Activated CD8-positive, alpha-beta memory T cell treated with anti-CD3 and anti-CD28 coated beads, Interleukin-2, amount 50 U/mL, for 48 hours (primary cell): Measurements from ENCODE around the gene SIRT4.
A peak's percentile ranks its signal among the peaks of the same experiment; 100 is the strongest.

Experiments
- DNase-seq: peaks from one replicate; pipeline ENCODE4 v3.0.0-alpha.2; 2020

Gene SIRT4

DNA sequence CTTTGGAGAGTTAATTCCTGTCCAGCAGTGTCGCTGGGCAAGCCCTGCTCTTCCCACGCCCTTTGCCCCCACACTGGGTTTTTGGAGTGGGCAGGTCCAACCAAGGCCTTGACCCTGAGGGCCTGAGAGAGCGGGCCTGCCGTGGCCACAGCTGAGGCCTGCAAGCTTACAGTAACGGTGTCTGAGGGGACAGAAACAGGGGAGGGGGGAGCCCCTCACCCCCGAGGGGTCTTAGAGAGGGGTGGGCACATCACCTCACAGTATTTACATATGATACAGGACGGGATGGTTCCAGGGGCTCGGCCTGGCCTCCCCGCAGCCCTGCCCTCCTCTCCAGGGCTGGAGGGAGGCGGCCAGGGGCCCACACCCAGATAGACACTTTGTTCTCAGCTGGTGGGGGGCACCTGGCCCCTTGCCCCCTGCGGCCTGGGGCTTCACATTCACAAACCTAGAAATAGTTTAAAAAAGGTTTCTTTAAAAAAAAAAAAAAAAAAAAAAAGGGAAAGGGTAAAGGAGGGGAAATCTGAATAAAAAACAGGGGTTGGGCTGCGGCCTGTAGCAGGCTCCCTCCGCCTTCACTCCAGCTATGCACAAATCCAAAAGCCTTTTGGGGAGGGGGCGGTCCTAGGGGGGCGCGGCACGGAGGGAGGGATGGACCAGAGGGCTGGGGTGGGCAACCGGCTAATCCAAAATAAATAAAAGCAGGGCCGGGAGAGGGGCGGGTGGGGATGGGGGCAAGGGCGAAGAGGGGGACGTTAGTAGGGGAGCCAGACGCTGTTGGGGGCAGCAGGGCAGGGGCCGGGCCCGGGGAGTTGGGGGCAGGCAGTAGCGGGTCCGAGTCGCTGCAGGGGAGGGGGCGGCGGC, 40.3 kb downstream of the SIRT4 start:
- no peak for DNase-seq

DNA sequence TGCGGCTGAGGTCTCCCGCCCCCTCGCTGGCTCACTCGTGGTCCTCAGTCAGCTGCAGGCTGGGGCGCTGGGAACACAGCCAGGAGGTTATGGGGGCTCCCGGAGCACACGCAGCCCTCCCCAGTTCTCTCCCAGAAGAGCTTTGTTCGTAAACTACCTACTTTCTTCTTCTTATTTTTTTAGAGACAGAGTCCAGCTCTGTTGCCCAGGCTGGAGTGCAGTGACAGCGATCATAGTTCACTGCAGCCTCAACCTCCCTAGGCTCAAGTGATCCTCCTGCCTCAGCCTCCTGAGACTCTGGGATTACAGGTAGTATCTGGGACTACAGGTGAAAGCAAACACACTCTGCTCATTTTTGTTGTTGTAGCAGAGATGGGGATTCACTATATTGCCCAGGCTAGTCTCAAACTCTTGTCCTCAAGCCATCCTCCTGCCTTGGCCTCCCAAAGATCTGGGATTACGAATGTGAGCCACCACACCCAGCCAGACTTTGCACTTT, 41.0 kb downstream of the SIRT4 start:
- DNase-seq = no peak

DNA sequence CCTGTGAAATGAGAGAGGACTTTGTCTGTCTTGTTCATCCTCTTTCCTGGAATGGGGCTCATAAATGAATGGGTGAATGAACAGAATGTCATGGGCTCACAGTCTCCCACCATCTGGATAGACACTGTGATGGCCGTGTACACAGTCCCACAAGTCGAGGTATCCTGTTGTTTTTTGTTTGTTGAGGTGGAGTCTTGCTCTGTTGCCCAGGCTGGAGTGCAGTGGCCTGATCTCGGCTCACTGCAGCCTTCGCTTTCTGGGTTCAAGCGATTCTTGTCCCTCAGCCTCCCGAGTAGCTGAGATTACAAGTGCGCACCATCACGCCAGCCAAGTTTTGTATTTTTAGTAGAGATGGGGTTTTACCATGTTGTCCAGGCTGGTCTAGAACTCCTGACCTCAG, 41.6 kb downstream of the SIRT4 start:
- DNase-seq = no peak

DNA sequence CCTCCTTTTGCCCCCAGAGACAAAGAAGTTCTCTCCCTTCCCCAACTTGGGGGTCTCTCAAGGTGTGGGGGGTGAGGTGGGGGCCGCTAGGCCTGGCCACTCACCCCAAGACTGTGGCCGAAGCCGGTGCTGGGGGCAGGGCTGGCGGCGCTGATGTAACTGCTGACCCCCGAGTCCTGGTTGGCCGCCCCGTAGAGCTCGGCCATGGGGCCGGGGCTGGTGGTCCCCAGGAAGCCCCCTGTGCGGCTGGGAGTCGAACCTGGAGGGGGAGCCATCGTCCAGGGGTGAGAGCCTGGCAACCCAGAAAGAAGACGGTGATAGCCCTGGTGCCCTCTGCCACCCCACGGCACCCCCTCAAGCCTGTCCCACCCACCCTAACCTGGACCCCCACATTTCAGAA, 43.9 kb downstream of the SIRT4 start:
- no peak for DNase-seq

DNA sequence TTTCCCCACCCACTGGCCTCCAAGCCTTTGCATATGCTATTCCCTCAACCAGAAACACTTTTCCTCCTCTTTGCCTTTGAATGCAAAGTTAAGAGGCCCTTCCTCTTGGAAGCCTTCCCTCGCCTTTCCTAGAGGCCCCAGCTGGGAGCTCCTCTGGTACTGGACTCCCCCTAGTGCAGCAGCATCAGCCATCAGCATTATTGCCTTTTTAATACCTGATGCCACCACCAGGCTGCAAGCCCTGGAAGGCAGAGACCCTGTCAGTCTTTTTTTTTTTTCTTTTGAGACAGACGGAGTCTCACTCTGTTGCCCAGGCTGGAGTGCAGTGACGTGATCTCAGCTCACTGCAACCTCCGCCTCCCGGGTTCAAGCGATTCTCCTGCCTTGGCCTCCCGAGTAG, 44.6 kb downstream of the SIRT4 start:
- DNase-seq = no peak

DNA sequence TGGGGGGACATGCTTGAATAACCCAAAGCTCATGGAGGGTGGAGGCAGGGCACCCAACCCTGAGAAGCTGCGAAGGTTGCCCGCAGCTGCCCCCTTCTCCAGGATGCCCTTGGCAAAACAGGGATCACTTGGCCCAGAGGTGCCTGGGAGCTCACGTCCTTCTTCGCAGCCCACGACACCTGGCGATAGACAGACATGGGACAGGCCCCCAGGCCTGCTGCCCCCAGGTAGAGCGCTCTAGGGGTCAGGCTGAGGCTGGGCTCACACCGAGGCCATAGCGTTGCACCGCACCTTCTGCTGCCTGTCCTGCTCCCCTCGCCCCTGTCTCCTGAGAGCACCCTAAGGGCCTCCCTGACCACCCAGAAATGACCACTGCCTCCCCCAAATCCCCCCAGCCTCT, 45.6 kb downstream of the SIRT4 start:
- no peak for DNase-seq

DNA sequence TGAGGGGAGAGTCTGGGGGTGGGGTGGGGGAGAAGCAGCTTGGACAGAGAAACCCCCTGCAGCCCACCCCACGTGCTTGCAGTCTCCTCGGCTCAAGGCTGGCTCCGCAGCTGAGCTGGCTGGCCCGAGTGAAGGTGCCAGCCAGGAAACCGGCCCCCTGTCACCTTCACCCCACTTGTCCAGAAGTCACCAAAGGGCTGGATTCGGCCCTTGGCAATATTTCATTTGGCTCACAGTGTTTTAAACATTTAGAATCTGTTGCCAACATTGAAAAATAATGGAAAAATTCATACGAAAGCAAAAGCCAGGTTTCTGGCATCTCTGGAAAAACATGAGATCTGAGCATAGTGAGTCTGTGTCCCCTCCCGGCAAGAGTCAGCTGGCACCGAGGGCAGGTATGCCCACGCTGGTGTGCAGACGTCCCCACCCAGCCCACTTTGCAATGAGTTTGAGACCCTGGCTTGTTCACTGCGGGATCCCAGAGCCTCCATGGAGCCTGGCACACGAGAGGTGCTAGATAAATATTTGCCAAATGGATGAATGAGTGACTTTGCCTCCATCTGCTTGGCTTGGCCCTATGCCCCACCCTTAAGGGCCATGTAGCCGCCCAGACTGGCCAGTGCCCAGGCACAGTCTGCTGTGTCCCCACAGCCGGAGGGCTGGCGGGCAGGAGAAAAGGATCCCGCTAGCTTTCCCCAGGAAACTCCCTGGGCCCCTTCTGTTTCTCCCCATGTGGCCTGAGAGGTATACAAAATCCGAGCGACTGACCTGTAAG, 48.6 kb downstream of the SIRT4 start:
- no peak for DNase-seq

DNA sequence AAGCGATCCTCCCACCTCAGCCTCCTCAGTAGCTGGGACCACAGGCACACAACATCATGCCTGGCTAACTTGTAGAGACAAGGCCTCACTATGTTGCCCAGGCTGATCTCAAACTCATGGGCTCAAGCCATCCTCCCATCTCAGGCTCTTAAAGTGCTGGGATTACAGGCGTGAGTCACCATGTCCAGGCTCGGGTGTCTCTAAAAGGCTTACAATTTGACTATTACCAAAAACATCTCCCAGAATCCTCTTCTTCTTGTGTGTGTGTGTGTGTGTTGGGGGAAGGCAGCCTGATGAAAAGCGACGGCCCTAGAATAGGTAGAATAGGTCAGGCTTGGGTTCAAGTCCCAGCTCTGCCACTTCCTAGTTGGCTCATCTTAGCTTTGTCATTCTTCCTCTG, 50.0 kb downstream of the SIRT4 start:
- DNase-seq = no peak

DNA sequence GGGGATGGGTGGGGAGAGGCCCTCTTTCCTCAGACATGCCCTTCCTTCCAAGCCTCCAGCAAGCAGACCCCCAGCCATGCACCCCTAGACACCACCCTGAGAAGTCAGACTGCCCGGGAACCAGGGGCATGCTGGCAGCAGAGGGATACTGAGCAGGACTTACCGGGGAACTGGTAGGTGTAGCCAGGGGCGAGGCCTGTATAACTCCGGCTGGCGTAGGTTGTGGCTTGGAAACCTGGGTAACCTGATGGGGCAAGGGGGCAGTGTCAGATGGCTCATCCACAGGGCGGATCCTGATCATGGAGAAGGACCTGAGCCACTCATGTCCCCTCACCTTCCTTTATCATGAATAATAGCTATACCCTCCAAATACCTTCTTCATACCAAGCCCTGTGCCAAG, 51.0 kb downstream of the SIRT4 start:
- no peak for DNase-seq

DNA sequence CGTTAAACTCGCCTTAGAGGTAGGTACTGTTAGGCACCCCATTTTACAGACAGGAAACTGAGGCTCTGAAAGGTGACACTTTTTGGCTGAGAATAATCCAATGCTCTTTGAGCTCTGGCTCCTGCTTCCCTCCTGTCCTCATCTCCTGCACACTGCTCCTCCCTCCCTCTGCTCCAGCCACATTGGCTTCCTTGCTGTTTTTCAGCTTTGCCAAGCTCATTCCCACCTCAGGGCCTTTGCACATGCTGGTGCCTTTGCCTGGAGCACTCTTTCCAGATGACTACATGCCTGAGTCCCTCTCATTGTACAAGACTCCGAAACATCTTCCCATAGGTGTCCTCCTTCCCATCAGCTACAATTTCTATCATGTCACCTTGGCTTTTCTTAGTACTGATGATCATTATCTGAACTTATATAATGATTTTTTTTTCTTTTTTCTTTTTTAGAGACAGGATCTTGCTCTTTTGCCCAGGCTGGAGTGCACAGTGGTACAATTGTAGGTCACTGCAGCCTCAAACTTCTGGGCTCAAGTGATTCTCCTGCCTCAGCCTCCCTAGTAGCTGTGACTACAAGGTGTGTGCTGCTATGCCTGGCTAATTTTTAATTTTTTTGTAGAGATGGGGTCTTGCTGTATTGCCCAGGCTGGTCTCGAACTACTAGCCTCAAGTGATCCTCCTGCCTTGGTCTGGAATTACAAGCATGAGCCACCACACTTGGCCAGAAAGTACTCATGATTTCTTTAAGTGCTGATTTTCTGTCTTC, 51.6 kb downstream of the SIRT4 start:
- DNase-seq = no peak

DNA sequence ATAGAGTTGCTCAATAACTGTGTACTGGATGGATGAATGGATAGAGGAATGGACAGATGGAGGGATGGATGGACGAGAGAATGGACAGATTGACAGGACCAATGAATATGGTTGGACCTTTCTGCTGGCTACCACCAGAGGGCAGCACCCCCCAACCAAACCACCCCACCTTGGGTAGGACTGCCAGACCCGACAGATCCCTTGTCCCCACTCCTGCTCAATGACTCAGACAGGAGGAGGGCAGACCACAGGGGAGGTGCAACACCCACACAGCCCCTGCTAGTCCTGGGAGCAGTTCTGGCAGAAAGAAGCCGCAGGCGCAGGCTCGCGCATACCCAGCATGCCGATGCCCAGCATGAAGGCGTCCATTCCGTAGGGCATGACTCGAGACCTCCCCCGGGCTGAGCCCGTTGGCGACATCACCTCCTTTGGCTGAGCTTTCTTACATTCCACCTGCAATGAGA, 54.5 kb downstream of the SIRT4 start:
- DNase-seq = peak; percentile 89

DNA sequence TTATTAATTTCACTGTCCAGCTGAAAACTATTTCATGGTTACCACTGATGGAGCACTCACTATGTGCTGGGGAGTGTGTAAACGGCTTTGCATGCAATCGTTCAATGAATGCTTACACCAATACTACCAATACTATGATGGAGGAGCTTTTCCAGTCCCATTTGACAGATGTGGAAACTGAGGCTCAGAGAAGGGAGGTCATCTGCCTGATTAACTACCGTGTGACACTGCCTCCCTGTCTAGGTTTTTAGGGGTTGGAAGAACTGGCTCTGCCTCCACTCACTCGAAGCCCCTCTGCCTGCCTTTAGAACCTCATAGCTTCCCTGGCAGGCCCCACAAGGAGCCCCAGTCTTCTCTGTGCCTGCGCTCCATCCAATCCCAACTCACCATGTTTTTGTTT, 55.0 kb downstream of the SIRT4 start:
- no peak for DNase-seq

DNA sequence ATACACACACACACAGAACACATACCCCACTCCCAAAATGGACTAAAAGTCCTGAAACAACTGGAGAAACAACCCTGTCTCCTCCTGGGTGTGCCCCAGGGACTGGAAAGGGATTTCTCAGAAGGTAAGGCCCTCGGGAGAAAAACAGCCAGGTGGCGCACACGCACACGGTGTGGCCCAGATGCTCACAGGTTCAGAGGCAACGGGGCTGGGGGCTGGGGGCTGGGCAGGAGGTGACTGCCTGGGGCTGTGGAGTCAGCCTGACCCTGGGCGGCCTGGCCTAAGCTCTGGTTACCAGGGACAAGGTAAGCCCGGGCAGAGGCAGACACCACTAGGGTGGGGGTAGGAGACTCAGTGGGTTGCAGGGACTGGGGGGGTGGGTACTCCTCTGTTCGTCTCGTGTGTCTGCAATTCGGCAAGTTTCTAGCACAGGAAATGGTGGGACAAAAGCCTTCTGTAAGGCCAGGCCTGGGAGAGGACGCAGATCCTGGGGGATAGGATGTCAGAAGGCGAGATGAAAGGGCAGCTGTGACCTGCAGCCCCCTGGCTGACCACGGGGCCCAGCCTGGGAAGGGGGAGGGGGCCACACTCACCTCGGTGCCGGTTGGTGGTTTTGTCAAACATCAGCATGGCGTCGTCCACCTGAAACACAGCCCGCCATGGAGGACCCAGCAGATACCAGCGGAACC, 56.4 kb downstream of the SIRT4 start:
- no peak for DNase-seq

DNA sequence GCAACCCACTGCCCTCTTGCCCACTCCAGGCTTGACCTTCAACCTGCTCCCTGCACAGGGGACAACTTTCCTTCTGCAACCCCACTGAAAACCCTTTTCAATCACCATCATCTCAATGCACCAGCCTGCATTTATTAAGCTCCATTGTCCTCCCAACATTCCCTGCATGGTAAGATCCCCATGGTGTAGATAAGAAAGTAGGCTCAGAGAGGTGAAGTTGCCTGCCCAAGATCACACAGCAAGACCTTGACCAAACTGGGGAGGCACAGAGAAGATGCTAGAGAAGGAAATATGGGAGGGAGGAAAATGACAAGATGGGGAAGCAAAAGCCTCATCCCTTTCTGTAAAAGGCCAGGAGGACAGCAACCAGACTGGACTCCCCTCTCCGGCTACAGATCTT, 57.0 kb downstream of the SIRT4 start:
- no peak for DNase-seq

DNA sequence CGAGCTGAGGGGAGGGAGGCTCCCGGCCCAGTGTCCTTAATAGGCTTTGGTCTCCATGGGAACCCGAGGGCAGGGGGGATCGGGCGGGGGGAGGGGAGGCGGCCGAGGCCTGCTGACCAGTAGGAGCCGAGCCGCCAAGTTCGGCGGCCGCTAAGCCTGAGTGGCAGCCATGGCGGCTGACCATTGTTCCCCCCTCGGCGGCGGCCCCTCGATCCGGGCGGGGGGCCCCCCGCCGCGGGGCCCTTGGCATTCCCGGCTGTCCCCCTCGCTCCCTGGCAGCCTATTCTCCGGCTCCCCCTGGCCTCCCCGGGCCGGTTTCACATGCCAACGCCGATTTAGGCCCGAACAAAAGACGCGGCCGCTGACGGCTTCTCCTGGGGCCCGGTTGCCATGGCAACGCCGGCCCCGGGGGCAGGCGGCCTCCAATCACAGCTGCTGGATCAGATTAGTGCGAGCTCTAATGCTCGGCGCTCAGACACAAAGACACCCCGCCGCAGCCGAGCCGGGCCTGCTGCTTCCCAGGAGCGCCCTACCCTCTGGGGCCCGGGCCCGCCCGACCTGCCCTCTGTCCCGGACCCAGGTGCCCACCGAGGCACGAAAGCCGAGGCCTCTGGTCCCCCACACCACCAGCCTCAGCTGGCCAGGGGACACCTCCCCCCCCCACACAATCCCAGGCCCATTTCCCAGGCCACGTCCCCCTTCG, 59.5 kb downstream of the SIRT4 start:
- peak; percentile 61 for DNase-seq
